GM21447 (cell line): Measurements from ENCODE around the gene CD248.
"Not testable (repeated sequence)": the region's sequence is repeated elsewhere in the genome, so short reads cannot be mapped to it uniquely, and the experiment has no call there.

Source experiments
- ATAC-seq: cut with Tn5 transposase; IDR thresholded peaks from one replicate; pipeline ENCODE4 v1.9.1; 2021; ENCODE audit not compliant: unreplicated experiment

The CD248 gene

DNA sequence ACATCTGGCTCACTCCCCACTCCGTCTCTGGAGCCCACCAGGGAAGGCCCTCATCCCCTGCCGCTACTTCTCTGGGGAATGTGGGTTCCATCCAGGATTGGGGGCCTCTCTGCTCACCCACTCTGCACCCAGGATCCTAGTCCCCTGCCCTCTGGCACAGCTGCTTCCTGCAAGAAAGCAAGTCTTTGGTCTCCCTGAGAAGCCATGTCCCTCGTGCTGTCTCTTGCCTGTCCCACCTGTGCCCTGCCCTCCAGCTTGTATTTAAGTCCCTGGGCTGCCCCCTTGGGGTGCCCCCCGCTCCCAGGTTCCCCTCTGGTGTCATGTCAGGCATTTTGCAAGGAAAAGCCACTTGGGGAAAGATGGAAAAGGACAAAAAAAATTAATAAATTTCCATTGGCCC is 39.8 kb downstream of the CD248 start:
- not testable (repeated sequence) for ATAC-seq

DNA sequence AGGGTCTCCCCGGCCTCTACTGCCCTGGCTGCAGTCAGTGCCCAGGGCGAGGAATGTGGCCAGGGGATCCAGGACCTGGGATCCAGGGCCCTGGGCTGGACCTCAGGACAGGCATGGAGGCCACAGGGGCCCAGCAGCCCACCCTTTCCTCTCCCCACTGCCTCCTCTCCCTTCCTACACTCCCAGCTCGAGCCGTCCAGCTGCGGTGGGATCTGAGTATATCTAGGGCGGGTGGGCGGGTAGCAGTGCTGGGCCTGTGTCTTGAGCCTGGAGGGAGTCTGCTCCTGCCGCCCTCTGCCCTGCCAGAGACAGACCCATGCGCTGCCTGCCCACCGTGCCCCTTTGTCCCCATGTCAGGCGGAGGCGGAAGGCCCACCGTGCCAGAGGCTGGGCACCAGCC is 40.2 kb downstream of the CD248 start:
- not testable (repeated sequence) for ATAC-seq

DNA sequence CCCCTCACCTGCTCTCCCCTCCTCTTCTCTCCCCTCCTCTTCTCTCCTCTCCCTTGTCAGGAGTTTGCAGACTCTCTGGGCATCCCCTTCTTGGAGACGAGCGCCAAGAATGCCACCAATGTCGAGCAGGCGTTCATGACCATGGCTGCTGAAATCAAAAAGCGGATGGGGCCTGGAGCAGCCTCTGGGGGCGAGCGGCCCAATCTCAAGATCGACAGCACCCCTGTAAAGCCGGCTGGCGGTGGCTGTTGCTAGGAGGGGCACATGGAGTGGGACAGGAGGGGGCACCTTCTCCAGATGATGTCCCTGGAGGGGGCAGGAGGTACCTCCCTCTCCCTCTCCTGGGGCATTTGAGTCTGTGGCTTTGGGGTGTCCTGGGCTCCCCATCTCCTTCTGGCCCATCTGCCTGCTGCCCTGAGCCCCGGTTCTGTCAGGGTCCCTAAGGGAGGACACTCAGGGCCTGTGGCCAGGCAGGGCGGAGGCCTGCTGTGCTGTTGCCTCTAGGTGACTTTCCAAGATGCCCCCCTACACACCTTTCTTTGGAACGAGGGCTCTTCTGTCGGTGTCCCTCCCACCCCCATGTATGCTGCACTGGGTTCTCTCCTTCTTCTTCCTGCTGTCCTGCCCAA is 40.7 kb downstream of the CD248 start:
- no peak for ATAC-seq

DNA sequence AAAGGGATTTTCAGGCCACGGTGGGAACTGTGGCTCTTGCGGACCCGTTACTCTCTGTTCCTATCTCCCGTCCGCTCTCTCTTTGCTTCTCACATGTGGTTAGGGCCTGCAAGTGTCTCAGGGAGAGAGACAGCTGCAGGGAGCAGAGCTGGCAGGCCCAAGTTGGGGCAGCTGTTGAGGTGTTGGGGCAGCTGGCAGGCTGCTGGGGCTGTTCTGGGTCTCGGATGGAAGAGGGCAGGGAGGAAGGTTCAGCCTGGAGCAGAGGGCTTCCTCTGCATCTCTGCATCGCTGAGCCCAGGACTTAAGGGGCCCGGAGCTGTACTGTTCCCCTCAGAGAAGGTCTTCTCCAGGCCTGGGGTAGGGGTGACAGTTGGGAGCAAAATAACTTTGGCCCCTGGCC is 41.4 kb downstream of the CD248 start:
- no peak for ATAC-seq

DNA sequence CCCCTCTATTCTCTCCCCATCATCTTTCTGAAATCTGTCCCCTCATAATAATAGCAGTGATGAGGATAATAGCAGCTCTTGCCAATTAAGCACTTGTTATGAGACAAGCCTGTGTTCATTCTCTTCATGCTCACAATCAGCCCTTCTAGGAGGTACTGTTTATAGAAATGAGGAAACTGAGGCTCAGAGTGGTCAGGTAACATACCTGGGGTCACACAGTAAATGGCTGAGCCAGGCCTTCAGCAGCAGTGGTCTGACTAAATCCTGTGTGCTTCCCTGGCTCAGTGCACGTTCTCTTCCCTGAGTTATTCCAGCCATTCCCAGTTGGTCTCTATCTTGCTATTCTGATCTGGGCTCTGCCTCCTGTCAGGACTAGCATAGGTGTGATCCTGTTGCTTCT is 42.6 kb downstream of the CD248 start:
- no peak for ATAC-seq

DNA sequence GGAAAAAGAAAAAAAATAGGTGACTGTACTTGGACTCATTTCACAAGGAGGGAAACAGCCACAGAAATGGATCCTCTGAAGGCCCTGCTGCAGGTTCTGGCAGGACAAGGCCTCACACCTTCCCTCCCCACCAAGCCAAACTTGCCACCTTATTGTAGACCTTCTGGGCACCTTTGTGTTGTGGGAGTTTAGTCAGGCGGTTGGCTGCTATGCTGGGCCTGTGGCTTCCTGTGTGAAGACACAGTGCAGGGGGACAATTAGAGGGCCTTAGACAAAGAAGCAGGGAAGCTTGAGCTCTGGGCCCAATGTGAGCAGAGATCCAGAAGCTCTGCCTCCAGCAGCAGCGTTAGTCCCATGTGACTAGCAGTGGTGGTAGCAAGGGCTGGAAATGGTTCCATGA is 44.2 kb downstream of the CD248 start:
- ATAC-seq: no peak

DNA sequence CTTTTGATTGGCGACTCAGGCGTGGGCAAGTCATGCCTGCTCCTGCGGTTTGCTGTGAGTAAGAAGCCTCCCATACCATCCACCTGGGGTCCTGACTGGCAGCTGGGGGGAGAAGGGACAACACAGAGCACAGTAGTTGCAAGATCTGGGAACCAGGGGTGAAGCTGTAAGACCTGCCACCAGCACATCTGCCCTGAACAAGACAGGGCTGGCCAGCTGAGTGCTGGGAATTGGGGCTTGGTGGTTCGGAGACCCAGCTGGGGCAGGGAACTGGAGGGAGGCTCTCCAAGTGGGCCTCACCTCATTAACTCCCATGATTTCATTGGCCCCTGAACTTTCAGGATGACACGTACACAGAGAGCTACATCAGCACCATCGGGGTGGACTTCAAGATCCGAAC is 45.0 kb downstream of the CD248 start:
- no peak for ATAC-seq

DNA sequence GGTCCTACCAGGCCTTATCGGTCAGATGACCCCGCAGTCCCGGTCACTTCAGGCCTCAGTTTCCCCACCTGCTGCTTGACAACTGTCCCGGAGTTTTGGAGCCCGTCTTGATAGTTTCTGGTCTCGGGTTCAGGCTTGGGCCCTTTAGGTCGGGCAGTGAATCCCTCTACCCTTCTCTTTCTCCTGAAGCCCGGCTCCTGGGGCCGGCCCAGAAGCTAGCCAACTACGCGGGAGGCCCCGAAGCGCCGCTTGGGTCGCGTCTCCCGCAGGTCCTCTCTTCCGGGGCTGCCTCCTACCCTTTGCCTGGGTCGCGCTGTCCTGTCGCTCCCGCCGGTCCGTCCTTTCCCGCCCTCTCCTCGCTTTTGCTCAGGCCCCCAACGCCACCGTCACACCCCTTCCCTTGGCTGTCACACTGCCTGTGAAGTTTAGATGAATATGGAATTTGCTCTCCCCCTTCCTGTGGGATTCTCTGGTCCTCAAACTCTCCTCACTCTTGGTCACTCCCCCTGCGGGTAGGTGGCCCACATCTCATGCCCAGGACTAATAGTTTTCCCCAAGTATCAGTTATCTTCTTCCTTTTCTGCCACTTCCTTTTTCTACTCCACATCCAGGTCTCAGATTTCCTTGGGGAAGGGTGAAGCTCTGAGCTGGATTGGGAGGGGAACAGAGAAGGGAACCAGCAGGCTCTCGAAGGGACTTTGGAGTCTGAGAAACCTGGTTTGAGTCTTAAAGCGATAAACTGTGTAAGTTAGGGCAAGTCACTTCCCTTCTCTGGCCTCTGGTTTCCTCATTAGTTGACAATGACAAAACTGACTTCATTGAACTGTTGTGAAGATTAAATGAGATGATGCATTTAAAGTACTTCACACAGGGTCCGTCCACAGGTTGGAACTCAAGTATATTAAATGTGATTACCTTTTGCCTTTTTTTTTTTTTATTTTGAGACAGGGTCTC is 47.6 kb downstream of the CD248 start:
- no peak for ATAC-seq

DNA sequence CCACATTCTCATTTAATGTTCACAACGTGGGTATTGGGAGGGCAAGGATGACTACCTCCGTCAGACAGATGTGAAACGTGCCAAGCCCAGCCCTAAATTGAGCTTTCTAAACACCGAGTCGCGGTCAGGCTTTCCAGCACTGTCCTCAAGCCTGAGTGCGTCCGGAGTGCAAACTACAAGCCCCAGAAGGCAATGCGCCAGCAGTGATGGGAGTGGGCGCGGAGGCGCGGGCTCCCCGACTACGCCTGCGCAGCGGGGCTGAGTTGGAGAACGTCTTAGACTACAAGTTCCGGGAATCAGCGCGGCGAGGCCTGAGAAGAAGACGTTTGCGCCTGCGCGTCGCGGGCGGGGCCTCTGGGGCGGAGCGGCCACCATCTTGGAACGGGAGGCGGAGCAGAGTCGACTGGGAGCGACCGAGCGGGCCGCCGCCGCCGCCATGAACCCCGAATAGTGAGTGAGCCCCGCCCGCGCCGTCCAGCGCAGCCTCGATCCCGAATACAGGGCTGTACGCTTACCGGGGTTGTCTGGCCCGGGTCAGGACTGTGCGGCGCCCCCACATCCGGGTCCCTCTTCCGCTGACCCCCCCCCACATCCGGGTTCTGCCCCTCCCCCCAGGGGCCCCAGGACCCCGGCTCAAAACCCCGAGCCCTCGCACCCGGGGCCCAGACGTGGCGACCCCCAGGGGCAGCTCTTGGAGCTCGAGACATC is 48.4 kb downstream of the CD248 start, which contains the start of gene RAB1B:
RAB1B (plus strand) TSS at position 396 of the 708 bp plus-strand sequence; CDS start at position 437, 41 bp downstream.
- ATAC-seq: peak; percentile 78

DNA sequence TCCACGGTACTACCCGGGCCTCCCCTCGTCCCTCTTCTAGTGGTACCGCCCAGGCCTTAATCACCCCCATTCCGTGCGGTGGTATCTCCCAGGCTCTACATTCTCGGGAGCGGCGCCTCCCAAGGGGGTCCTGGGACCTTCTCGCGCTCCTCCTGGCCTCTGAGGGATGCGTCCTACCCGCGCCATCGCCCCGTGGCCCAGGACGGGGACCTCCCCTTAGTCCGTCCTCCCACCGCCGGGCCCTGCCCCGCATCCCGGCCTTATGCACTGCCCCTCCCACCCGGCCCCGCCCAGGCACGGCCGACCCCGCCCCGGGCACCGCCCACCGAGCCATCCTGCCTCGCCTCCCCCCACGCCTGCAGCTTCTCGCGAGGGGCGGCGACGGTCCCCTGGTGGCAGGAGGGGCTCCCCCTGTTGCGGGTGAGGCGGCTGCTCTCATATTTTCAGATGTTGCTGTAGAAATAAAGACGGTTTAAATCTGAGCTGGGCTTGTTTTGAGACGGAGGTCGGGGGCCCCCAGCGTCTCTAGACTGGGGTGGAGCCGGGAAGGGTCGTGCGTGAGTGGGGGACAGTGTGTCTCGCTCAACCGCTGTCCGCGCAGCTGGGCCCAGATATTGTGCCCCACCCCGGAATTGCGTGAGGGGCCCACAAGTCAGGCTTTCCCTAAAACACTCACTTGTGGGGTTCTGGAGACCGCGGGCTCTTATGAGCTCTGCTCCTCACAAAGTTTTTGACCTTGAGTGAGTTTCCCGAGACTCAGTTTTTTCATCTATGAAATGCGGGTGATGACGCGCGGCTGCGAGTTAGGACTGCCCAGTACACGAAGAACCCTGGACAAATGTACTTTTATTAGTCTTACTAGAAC is 49.2 kb downstream of the CD248 start:
- ATAC-seq: peak; percentile 37

DNA sequence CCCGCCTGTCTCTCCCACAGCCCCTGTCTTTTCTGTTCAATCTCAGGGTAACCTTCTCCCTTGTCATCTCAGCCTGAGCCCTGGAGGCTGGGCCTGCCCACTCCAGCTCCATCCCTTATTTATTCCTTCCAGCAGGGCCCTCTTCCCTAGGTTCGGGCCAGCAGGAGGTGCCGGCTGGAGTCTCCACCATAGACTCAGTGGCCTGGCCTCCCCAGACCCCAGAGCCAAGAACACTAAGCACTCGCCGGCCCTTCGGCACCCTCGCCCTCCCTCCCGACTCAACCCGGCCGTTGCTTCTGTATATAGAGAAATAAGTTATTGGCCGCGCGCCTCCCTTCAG is 49.8 kb downstream of the CD248 start:
- no peak for ATAC-seq

DNA sequence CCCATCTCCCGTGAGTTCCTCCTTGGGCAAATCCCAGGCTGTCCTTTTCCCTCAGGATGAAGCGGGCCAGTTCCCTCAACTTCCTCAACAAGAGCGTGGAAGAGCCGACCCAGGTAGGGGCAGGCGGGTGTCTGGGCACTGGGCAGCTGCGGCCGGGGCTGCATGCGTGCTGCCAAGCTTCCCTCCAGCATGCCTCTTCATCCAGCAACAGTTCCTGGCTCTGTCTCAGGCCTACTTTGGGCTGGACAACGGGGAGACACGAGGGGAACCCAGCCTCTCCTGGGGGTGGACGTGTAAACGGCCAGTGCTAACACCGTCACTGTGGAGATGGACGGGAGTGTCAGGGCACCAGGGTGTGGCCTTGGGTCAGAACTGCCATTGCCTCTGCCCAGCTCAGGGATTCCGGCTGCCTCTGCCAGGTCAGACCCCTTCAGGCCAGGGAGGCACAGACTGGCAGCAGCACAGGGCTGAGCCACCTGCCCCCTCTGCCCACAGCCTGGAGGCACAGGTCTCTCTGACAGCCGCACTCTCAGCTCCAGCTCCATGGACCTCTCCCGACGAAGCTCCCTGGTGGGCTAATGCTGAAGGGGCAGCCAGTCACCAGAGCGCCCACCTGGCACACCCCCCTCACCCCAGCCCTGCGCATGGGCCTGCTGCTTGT is 50.3 kb downstream of the CD248 start:
- no peak for ATAC-seq

DNA sequence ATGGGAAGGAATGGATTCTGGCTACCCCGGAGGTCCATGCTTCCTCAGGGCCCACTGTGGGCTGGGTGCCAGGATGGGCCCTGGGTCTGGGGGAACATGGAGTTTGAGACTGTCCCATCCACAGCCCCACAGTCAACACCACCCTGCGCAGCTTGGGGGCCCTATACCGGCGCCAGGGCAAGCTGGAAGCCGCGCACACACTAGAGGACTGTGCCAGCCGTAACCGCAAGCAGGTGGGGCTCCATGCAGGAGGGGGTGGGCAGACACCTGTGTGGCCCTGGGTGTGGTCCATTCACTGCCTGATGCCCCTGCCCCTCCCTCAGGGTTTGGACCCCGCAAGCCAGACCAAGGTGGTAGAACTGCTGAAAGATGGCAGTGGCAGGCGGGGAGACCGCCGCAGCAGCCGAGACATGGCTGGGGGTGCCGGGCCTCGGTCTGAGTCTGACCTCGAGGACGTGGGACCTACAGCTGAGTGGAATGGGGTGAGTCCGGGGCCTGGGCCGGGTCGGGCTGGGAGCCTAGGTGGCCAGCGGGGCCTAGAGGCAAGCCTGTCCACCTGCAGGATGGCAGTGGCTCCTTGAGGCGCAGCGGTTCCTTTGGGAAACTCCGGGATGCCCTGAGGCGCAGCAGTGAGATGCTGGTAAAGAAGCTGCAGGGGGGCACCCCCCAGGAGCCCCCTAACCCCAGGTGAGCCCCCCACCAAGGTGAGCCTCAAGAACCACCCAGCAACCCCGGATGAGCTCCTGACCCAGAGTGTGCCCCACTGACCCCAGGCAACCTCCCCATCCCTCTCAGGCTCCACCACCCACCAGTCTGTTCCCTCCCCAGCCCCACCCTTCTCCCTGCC is 51.1 kb downstream of the CD248 start:
- no peak for ATAC-seq

DNA sequence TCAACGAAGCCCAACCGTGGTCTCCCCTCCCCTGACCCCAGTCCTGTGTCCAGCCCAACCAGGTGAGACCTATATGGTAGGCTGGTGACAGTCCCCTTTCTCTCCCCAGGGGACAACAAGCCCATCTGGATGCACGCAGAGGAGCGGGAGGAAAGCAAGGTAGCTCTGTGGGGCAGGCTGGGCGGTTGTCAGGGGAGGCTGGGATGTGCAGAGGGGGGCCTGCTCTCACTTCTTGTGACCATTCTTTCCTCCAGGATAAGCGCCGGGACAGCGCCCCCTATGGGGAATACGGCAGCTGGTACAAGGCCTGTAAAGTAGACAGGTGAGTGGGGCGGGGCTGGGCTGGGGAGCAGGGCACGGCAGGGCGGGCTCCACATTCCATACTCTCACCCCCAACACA is 51.9 kb downstream of the CD248 start:
- ATAC-seq: no peak
